ENCODE data around the gene MPI. TPM values are rescaled to one million over a fixed set of nuclear protein-coding genes. Genes with fewer than 3 reads are reported as not detected.

MPI gene
- total RNA-seq, 1 donor from 2014 or later = 25.9 TPM

- Histone ChIP-seq H3K27ac (ENCODE audit: low read depth, low read length) (peak within 1 kb of the TSS; percentile 82), H3K27me3 (ENCODE audit: insufficient read depth, low read length) (no peaks in the 10 kb centered on the region), H3K9me3 (ENCODE audit: insufficient read depth, low read depth, low read length) (no peaks in the 10 kb centered on the region), H3K4me3 (ENCODE audit: insufficient read depth, low read depth, low read length) (peak within 1 kb of the TSS; percentile 83), H2AFZ (ENCODE audit: low read depth, low read length) (peak within 1 kb of the TSS; percentile 99), H3K36me3 (ENCODE audit: insufficient read depth, low read length) (peaks cover 26% of the 10 kb centered on the region), H4K20me1 (ENCODE audit: insufficient read depth, low read length) (peaks cover 34% of the 10 kb centered on the region), H3K9ac (ENCODE audit: low read length) (peak within 1 kb of the TSS; percentile 94), H3K4me2 (ENCODE audit: low read length) (peak within 1 kb of the TSS; percentile 98), H3K4me1 (ENCODE audit: insufficient read depth, low read length) (peaks cover 19% of the 10 kb centered on the region), H3K79me2 (ENCODE audit: insufficient read depth, low read length) (peaks cover 24% of the 10 kb centered on the region)
- no peak for FAIRE-seq
- DNase-seq (ENCODE audit: low read depth) = peak; percentile 66
- Mint-ChIP-seq H3K27me3 (ENCODE audit: low read depth, unreplicated experiment) (no peaks in the 10 kb centered on the region), H3K4me1 (ENCODE audit: low read depth, unreplicated experiment) (peaks cover 23% of the 10 kb centered on the region), H3K36me3 (ENCODE audit: low read depth, unreplicated experiment) (peaks cover 18% of the 10 kb centered on the region), H3K4me3 (ENCODE audit: unreplicated experiment) (peak within 1 kb of the TSS; percentile 96), H3K27ac (ENCODE audit: unreplicated experiment) (peak within 1 kb of the TSS; percentile 98), H3K9me3 (ENCODE audit: unreplicated experiment) (no peaks in the 10 kb centered on the region)
- no peak for TF ChIP-seq EZH2 (IDR thresholded peaks at IDR 0.05; ENCODE audit: insufficient read depth, low read length)
- no peak for TF ChIP-seq CTCF (IDR thresholded peaks at IDR 0.05; ENCODE audit: insufficient read depth, low read depth, low read length)
These were observed 16.8 kb downstream of the MPI start, which contains the start of gene FAM219B for GRCh38 chr15:74906450-74907162. FAM219B (minus strand) TSS chr15:74906851; CDS start chr15:74906800, 51 bp downstream.

DNA sequence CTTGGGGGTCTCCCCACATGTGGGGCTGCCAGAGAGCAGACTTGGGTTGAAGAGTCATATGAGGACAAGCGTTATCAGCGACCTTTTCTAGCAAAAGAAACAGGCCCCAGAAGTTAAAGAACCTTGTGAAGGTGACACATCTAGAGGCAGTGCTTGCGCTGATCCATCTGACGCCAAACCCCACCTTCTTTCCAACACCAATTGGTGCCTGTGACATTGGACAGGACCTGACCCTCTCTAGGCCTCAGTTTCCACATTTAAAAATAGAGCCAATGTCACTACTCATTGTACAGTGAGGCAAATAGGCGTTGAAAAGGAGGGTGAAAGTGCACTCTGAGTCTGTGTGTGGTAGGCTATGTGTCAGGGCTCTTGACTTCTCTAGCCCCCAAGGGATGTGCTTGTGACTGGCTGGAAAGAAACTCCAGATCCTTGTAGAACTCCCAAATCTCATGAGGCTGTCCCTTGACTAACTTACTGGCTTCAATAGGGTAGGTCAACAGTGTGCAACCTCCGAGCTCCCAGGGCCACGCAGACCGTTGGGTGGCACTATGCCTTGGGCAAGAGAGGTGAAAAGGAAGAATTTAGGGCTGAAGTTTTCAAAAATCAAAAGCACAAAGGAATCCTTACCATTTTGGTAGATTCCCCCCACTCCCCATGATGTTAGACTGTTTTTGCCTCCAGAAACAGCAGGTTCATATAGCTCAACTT lies 17.5 kb downstream of the MPI start:
- H3K27ac ChIP-seq (ENCODE audit: low read depth, low read length) = peak overlapping the region; percentile 82
- H3K79me2 ChIP-seq (ENCODE audit: insufficient read depth, low read length) = peaks cover 24% of the 10 kb centered on the region
- peaks cover 27% of the 10 kb centered on the region for H4K20me1 ChIP-seq (ENCODE audit: insufficient read depth, low read length)
- H3K9me3 ChIP-seq (ENCODE audit: insufficient read depth, low read depth, low read length) = no peaks in the 10 kb centered on the region
- DNase-seq (ENCODE audit: low read depth) (no peak), FAIRE-seq (no peak)
- Mint-ChIP-seq H3K27ac (ENCODE audit: unreplicated experiment) (peak overlapping the region; percentile 98), H3K27me3 (ENCODE audit: low read depth, unreplicated experiment) (no peaks in the 10 kb centered on the region), H3K4me3 (ENCODE audit: unreplicated experiment) (peak overlapping the region; percentile 96), H3K9me3 (ENCODE audit: unreplicated experiment) (no peaks in the 10 kb centered on the region), H3K4me1 (ENCODE audit: low read depth, unreplicated experiment) (peaks cover 23% of the 10 kb centered on the region), H3K36me3 (ENCODE audit: low read depth, unreplicated experiment) (peaks cover 17% of the 10 kb centered on the region)
- H3K4me3 ChIP-seq (ENCODE audit: insufficient read depth, low read depth, low read length) = peak overlapping the region; percentile 83
- H3K4me2 ChIP-seq (ENCODE audit: low read length) = peak overlapping the region; percentile 98
- no peaks in the 10 kb centered on the region for H3K27me3 ChIP-seq (ENCODE audit: insufficient read depth, low read length)
- peaks cover 19% of the 10 kb centered on the region for H3K4me1 ChIP-seq (ENCODE audit: insufficient read depth, low read length)
- peak overlapping the region; percentile 99 for H2AFZ ChIP-seq (ENCODE audit: low read depth, low read length)
- H3K9ac ChIP-seq (ENCODE audit: low read length) = peak overlapping the region; percentile 94
- peaks cover 25% of the 10 kb centered on the region for H3K36me3 ChIP-seq (ENCODE audit: insufficient read depth, low read length)
- TF ChIP-seq EZH2 (IDR thresholded peaks at IDR 0.05; ENCODE audit: insufficient read depth, low read length) = no peak
- no peak for TF ChIP-seq CTCF (IDR thresholded peaks at IDR 0.05; ENCODE audit: insufficient read depth, low read depth, low read length)

Data from astrocyte (in vitro differentiated cells and primary cell).